HepG2 (cell line): Measurements from ENCODE around the gene LCN12. TPM values are rescaled to one million over a fixed set of nuclear protein-coding genes. Genes with fewer than 3 reads are reported as not detected.

Experiments used
- ATAC-seq: fragments of 200-7000 bp; cut with Tn5 transposase; 3 replicates; pipeline ENCODE4 v1.9.1; 2020; ENCODE audit warnings: mild to moderate bottlenecking, moderate library complexity
- BruUV-seq: library from RNA; stranded (reverse); fragments of 400-500 nt; replicated peaks from 2 replicates; lab custom pipeline; 2021; lab: Mats Ljungman, UMichigan
- CTCF ChIA-PET: fragments of 300-600 bp; formaldehyde crosslinking; extraction: SDS; loops from one replicate; lab custom pipeline; 2021; ENCODE audit warnings: low total read pairs, inconsistent platforms, low intra/inter-chr PET ratio; lab: Yijun Ruan, JAX
- POLR2A ChIA-PET: fragments of 350-600 bp; sonication (Branson Sonifier 250); formaldehyde crosslinking; loops from one replicate; lab custom pipeline; 2020; ENCODE audit warnings: antibody characterized with exemption, inconsistent platforms; lab: Yijun Ruan, JAX
- DNase-seq: peaks from one replicate; pipeline ENCODE4 v3.0.0-alpha.2; 2015; ENCODE audit warnings: low spot score
- FAIRE-seq: peaks from 3 replicates; lab custom pipeline; 2011; peaks lifted over from hg19 to GRCh38; lab: Jason Lieb, UNC
- H2AFZ ChIP-seq: one replicate; pipeline ENCODE4 v1.6.1; 2011; ENCODE audit warnings: low read length, inconsistent platforms
- H3K27ac ChIP-seq: fragments of 300-600 bp; 3 replicates; pipeline ENCODE4 v1.8.0; 2011; ENCODE audit warnings: mixed run types, mild to moderate bottlenecking, mixed read lengths, low read length, inconsistent platforms; ENCODE audit not compliant: insufficient read depth; ENCODE audit errors: extremely low read length
- H3K27me3 ChIP-seq, 2 experiments: fragments of 200-600 bp in 1 of 2; 2 replicates in 1 of 2; 3 replicates in 1 of 2; pipeline versions ENCODE4 v1.6.0 to v1.8.0; 2011; ENCODE audit warnings: low read length in 2 of 2, mild to moderate bottlenecking in 2 of 2, moderate library complexity in 2 of 2, inconsistent platforms in 1 of 2; ENCODE audit not compliant: insufficient read depth in 2 of 2, control insufficient read depth in 1 of 2
- H3K36me3 ChIP-seq, 2 experiments: fragments of 200-600 bp in 1 of 2; replicated peaks in 1 of 2; 2 replicates in 1 of 2; 3 replicates in 1 of 2; pipeline versions ENCODE4 v1.5.1 to v1.8.0; 2011; ENCODE audit warnings: low read length in 2 of 2, inconsistent platforms in 1 of 2; ENCODE audit not compliant: insufficient read depth in 2 of 2, control insufficient read depth in 1 of 2
- H3K4me1 ChIP-seq: 2 replicates; pipeline ENCODE4 v1.5.1; 2012; ENCODE audit warnings: low read length, inconsistent platforms; ENCODE audit not compliant: insufficient read depth
- H3K4me2 ChIP-seq: 2 replicates; pipeline ENCODE4 v1.6.0; 2011; ENCODE audit warnings: low read depth, low read length, inconsistent platforms
- H3K4me3 ChIP-seq, 3 experiments: fragments of 200-600 bp in 1 of 3; sonication (generic), shearing (Covaris generic) in 1 of 3; replicated peaks in 1 of 3; 2 replicates each; pipeline ENCODE4 v1.5.1; 2011 to 2016; ENCODE audit warnings: low read length in 3 of 3, inconsistent platforms in 2 of 3, low read depth in 2 of 3, mild to moderate bottlenecking in 2 of 3, control low read depth in 1 of 3, mixed read lengths in 1 of 3; ENCODE audit not compliant: insufficient read depth in 1 of 3
- H3K79me2 ChIP-seq: one replicate; pipeline ENCODE4 v1.6.1; 2011; ENCODE audit warnings: low read length, inconsistent platforms; ENCODE audit not compliant: insufficient read depth
- H3K9ac ChIP-seq: 2 replicates; pipeline ENCODE4 v1.6.0; 2011; ENCODE audit warnings: mild to moderate bottlenecking, low read depth, low read length, inconsistent platforms; ENCODE audit not compliant: insufficient read depth
- H3K9me3 ChIP-seq: 2 replicates; pipeline ENCODE4 v1.5.1; 2012; ENCODE audit warnings: mild to moderate bottlenecking, low read length
- H4K20me1 ChIP-seq: 2 replicates; pipeline ENCODE4 v1.6.0; 2011; ENCODE audit warnings: inconsistent platforms, mild to moderate bottlenecking, low read length, moderate library complexity; ENCODE audit not compliant: insufficient read depth
- ATF3 ChIP-seq: sonication (generic); formaldehyde crosslinking; IDR thresholded peaks from 2 replicates; pipeline ENCODE4 v1.4.0; 2020; ENCODE audit warnings: missing genetic modification reagents
- ZBTB39 ChIP-seq: sonication (generic); formaldehyde crosslinking; IDR thresholded peaks from 2 replicates; pipeline ENCODE4 v1.5.0; 2020; ENCODE audit warnings: missing genetic modification reagents
- ZNF333 ChIP-seq: sonication (generic); formaldehyde crosslinking; IDR thresholded peaks from 2 replicates; pipeline ENCODE4 v1.4.0; 2020; ENCODE audit warnings: mild to moderate bottlenecking, missing genetic modification reagents, borderline replicate concordance
- ZSCAN30 ChIP-seq: sonication (generic); formaldehyde crosslinking; IDR thresholded peaks from 2 replicates; pipeline ENCODE4 v1.5.0; 2020; ENCODE audit warnings: mild to moderate bottlenecking, missing genetic modification reagents
- ZSCAN9 ChIP-seq: IDR thresholded peaks from 2 replicates; pipeline ENCODE4 v1.6.1; 2016; ENCODE audit warnings: borderline replicate concordance
- WGBS: methylation state at CpG from one replicate; pipeline ENCODE4 v1.1.6; 2017; ENCODE audit warnings: low lambda C conversion rate; 5-methylcytosine and 5-hydroxymethylcytosine counted together
- in situ Hi-C: cut with HindIII; loops from 2 replicates; pipeline ENCODE4 v1.10.0; 2017; ENCODE audit warnings: low pct_unique_long_range_greater_than_20kb; ENCODE audit not compliant: extremely low pct_ligation_motif_present
- intact Hi-C: fragments of 100-400 bp; cut with micrococcal nuclease; formaldehyde crosslinking; loops from one replicate; pipeline ENCODE4 v1.10.0; 2022; ENCODE audit not compliant: unreplicated experiment
- polyA plus RNA-seq, 8 experiments: library from polyadenylated mRNA; depleted of rRNA in 3 of 8; stranded (reverse) in 7 of 8; unstranded in 1 of 8; fragments of >200 nt; fragmentation: Illumina TruSeq in 4 of 8; extraction: Trizol in 4 of 8; gene quantifications; 2 replicates each; pipeline versions ENCODE4 v1.2.1 to v1.2.3, GENCODE V29; 2011 to 2016; ENCODE audit warnings: low read depth in 4 of 8, missing spikeins in 1 of 8, mixed read lengths in 1 of 8; ENCODE audit not compliant: insufficient read depth in 1 of 8
- total RNA-seq, 5 experiments: library from RNA; depleted of rRNA; stranded (reverse); fragments of >200 nt; fragmentation: Illumina TruSeq; extraction: Trizol; gene quantifications; 2 replicates each; pipeline ENCODE4 v1.2.3, GENCODE V29; 2016; ENCODE audit warnings: low read depth in 1 of 5
- TF ChIP-seq, protein P1 (sequence below): sonication (generic); formaldehyde crosslinking; IDR thresholded peaks from 2 replicates; pipeline ENCODE4 v1.9.0; 2021; ENCODE audit warnings: missing genetic modification reagents, borderline replicate concordance
- TF ChIP-seq, protein P2 (sequence below): sonication (generic); formaldehyde crosslinking; IDR thresholded peaks from one replicate; pipeline ENCODE4 v1.5.1; 2020; ENCODE audit warnings: mild to moderate bottlenecking, missing genetic modification reagents; ENCODE audit errors: not compliant biosample characterization

The LCN12 gene
- total and polyA plus RNA-seq, 2 of the 13 experiments (the other 11 are each of a cell fraction or from before 2014, with no cell fraction given): 3.4 to 6.9 TPM

GRCh38 chr9:136944519-136945332 is 7.3 kb upstream of the LCN12 start, which contains the start of the genes C8G and FBXW5:
TSS of gene C8G (plus strand) at chr9:136945243. CDS start at chr9:136945321, 78 bp downstream.
TSS of gene FBXW5 (minus strand) at chr9:136944738. CDS start at chr9:136944083, 655 bp downstream.
- Histone ChIP-seq H3K9ac (peak within 1 kb of the TSS; percentile 90), H3K4me1 (peaks cover 44% of the 10 kb centered on the region), H4K20me1 (no peaks in the 10 kb centered on the region), H3K4me3 (peak within 1 kb of the TSS; percentile 90 to 95 (median 91)), H3K27ac (peak within 1 kb of the TSS; percentile 75), H3K36me3 (peaks cover 8 to 30% of the 10 kb centered on the region in 2 experiments), H2AFZ (no peak within 1 kb of the TSS), H3K79me2 (peaks cover 10% of the 10 kb centered on the region), H3K4me2 (peak within 1 kb of the TSS; percentile 89), H3K27me3 (no peaks in the 10 kb centered on the region), H3K9me3 (no peaks in the 10 kb centered on the region)
- ChIA-PET CTCF (no interaction called here), POLR2A (interaction anchor here (0.7 to 2.4 kb wide), 8 partner anchors 15 to 156 kb away, joined by 3 to 11 read pairs (median 4); partner anchors contain the start of genes CLIC3, PAXX and TRAF2)
- under 1% methylated on average over 17 of the region's 74 CpGs for WGBS
- DNase-seq (peak; percentile 87), ATAC-seq (peak; percentile 25), FAIRE-seq (peak; percentile 47)
- in situ Hi-C loops: loop anchor here (5.0 kb wide), 1 partner anchor 88 kb away; the partner anchor contains the start of gene FUT7
- intact Hi-C loops: no loop called here
- BruUV-seq: no TSS peak
- TF ChIP-seq, protein P1, sequence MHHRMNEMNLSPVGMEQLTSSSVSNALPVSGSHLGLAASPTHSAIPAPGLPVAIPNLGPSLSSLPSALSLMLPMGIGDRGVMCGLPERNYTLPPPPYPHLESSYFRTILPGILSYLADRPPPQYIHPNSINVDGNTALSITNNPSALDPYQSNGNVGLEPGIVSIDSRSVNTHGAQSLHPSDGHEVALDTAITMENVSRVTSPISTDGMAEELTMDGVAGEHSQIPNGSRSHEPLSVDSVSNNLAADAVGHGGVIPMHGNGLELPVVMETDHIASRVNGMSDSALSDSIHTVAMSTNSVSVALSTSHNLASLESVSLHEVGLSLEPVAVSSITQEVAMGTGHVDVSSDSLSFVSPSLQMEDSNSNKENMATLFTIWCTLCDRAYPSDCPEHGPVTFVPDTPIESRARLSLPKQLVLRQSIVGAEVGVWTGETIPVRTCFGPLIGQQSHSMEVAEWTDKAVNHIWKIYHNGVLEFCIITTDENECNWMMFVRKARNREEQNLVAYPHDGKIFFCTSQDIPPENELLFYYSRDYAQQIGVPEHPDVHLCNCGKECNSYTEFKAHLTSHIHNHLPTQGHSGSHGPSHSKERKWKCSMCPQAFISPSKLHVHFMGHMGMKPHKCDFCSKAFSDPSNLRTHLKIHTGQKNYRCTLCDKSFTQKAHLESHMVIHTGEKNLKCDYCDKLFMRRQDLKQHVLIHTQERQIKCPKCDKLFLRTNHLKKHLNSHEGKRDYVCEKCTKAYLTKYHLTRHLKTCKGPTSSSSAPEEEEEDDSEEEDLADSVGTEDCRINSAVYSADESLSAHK (CRISPR knock-in tag): no peak
- TF ChIP-seq ZNF333 (no peak), ZSCAN30 (CRISPR knock-in tag) (no peak), ZBTB39 (CRISPR knock-in tag) (no peak), ATF3 (CRISPR knock-in tag) (no peak), ZSCAN9 (CRISPR knock-in tag) (peak; percentile 49; the same call in 1 of the 2 replicates)
- TF ChIP-seq, protein P2, sequence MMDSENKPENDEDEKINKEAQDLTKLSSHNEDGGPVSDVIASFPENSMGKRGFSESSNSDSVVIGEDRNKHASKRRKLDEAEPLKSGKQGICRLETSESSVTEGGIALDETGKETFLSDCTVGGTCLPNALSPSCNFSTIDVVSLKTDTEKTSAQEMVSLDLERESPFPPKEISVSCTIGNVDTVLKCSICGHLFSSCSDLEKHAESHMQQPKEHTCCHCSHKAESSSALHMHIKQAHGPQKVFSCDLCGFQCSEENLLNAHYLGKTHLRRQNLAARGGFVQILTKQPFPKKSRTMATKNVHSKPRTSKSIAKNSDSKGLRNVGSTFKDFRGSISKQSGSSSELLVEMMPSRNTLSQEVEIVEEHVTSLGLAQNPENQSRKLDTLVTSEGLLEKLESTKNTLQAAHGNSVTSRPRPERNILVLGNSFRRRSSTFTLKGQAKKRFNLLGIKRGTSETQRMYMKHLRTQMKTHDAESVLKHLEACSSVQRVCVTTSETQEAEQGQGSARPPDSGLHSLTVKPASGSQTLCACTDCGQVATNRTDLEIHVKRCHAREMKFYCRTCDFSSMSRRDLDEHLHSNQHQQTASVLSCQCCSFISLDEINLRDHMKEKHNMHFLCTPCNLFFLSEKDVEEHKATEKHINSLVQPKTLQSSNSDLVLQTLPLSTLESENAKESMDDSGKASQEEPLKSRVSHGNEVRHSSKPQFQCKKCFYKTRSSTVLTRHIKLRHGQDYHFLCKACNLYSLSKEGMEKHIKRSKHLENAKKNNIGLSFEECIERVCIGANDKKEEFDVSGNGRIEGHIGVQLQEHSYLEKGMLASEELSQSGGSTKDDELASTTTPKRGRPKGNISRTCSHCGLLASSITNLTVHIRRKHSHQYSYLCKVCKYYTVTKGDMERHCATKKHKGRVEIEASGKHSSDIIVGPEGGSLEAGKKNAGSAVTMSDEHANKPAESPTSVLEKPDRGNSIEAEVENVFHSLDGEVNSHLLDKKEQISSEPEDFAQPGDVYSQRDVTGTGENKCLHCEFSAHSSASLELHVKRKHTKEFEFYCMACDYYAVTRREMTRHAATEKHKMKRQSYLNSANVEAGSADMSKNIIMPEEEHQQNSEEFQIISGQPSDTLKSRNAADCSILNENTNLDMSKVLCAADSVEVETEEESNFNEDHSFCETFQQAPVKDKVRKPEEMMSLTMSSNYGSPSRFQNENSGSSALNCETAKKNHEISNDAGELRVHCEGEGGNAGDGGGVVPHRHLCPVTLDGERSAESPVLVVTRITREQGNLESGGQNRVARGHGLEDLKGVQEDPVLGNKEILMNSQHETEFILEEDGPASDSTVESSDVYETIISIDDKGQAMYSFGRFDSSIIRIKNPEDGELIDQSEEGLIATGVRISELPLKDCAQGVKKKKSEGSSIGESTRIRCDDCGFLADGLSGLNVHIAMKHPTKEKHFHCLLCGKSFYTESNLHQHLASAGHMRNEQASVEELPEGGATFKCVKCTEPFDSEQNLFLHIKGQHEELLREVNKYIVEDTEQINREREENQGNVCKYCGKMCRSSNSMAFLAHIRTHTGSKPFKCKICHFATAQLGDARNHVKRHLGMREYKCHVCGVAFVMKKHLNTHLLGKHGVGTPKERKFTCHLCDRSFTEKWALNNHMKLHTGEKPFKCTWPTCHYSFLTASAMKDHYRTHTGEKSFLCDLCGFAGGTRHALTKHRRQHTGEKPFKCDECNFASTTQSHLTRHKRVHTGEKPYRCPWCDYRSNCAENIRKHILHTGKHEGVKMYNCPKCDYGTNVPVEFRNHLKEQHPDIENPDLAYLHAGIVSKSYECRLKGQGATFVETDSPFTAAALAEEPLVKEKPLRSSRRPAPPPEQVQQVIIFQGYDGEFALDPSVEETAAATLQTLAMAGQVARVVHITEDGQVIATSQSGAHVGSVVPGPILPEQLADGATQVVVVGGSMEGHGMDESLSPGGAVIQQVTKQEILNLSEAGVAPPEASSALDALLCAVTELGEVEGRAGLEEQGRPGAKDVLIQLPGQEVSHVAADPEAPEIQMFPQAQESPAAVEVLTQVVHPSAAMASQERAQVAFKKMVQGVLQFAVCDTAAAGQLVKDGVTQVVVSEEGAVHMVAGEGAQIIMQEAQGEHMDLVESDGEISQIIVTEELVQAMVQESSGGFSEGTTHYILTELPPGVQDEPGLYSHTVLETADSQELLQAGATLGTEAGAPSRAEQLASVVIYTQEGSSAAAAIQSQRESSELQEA (CRISPR knock-in tag): peak; percentile 8
